Uterus (tissue), 2 donors: ENCODE measurements around the gene UNC93B1.

Source experiments
- POLR2A ChIP-seq, 2 donors: fragments of 450-650 bp; IDR thresholded peaks; one replicate each; pipeline ENCODE4 v1.6.1; 2016; ENCODE audit warnings: antibody characterized with exemption in 2 of 2, mild to moderate bottlenecking in 1 of 2, moderate library complexity in 1 of 2
- TF ChIP-seq, protein P1 (sequence below), 4 experiments: fragments of 200-600 bp in 2 of 4; fragments of 450-650 bp in 2 of 4; sonication (generic) in 2 of 4; IDR thresholded peaks; one replicate each; pipeline ENCODE4 v1.5.1; 2016 to 2019; ENCODE audit warnings: antibody characterized with exemption in 4 of 4, mild to moderate bottlenecking in 2 of 4, moderate library complexity in 1 of 4

DNA sequence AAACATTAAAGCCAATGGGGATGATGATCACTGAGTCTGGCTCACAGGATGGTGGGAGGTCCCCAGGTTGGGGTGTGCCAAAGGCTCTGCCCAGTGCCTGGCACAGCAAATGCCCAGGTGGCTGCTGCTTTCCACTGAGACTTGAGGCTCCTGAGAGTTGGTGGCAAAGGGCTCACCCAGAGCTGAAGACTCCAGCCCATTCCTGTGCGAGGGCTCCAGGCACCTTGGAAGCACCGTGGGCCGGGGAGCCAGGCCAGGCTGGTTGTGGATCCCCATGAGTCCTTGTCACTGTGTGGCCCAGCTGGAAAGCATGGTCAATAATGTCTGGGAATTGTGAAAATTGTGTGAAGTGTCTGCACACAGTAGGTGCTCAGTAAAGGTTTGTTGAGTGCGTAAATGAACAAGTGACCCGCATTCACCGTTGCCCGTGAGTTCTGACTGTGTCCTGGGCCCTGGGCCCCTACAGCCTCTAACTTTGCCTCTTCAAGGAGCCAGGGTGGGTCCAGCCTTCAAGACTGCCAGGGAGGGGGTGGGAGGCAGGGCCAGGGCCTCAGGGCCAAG lies 2.8 kb upstream of the UNC93B1 start:
- TF ChIP-seq, protein P1, sequence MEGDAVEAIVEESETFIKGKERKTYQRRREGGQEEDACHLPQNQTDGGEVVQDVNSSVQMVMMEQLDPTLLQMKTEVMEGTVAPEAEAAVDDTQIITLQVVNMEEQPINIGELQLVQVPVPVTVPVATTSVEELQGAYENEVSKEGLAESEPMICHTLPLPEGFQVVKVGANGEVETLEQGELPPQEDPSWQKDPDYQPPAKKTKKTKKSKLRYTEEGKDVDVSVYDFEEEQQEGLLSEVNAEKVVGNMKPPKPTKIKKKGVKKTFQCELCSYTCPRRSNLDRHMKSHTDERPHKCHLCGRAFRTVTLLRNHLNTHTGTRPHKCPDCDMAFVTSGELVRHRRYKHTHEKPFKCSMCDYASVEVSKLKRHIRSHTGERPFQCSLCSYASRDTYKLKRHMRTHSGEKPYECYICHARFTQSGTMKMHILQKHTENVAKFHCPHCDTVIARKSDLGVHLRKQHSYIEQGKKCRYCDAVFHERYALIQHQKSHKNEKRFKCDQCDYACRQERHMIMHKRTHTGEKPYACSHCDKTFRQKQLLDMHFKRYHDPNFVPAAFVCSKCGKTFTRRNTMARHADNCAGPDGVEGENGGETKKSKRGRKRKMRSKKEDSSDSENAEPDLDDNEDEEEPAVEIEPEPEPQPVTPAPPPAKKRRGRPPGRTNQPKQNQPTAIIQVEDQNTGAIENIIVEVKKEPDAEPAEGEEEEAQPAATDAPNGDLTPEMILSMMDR (IDR thresholded peaks at IDR 0.05) = no peak
- TF ChIP-seq POLR2A (IDR thresholded peaks at IDR 0.05) = no peak
